IMR-90 (cell line): Measurements from ENCODE around the gene ERC2.

Experiments used
- BHLHE40 ChIP-seq: fragments of 150-350 bp; IDR thresholded peaks from 2 replicates; pipeline ENCODE4 v1.6.1; 2016; ENCODE audit warnings: mild to moderate bottlenecking, low read depth, low read length
- CTCF ChIP-seq: conservative IDR thresholded peaks from 2 replicates; pipeline ENCODE4 v1.5.1; 2012; ENCODE audit warnings: mild to moderate bottlenecking, low read depth, low read length, improper control_type of control experiment
- POLR2A ChIP-seq: IDR thresholded peaks from 2 replicates; pipeline ENCODE4 v1.6.1; 2012; ENCODE audit warnings: mild to moderate bottlenecking, low read depth, low read length

- TF ChIP-seq CTCF (no peak), BHLHE40 (no peak), POLR2A (no peak)
These were observed 193.1 kb downstream of the ERC2 start for GRCh38 chr3:56275120-56275519.
